ENCODE results near the gene TBC1D22B.

The TBC1D22B gene

GRCh38 chr6:37257634-37258404 is at the start of gene TBC1D22B, which contains the start of gene TMEM217:
Gene TBC1D22B, plus strand, starts transcription at chr6:37257772. Its CDS starts 146 bp downstream, at chr6:37257918.
Gene TMEM217, minus strand, starts transcription at chr6:37258144. Its CDS starts 39,114 bp downstream, at chr6:37219030.
- DNase-seq = peak; percentile 91 to 99 (median 98)
- intact Hi-C loops (cut with DNase I) = no loop called here

GRCh38 chr6:37207903-37208456 is 49.6 kb upstream of the TBC1D22B start:
- intact Hi-C loops (cut with DNase I) = no loop called here
- DNase-seq = peak; percentile 38 to 85 (median 74)

- intact Hi-C loops (cut with DNase I) = no loop called here
- no peak for DNase-seq
Observed at GRCh38 chr6:37208793-37209192, 48.8 kb upstream of the TBC1D22B start.

DNA sequence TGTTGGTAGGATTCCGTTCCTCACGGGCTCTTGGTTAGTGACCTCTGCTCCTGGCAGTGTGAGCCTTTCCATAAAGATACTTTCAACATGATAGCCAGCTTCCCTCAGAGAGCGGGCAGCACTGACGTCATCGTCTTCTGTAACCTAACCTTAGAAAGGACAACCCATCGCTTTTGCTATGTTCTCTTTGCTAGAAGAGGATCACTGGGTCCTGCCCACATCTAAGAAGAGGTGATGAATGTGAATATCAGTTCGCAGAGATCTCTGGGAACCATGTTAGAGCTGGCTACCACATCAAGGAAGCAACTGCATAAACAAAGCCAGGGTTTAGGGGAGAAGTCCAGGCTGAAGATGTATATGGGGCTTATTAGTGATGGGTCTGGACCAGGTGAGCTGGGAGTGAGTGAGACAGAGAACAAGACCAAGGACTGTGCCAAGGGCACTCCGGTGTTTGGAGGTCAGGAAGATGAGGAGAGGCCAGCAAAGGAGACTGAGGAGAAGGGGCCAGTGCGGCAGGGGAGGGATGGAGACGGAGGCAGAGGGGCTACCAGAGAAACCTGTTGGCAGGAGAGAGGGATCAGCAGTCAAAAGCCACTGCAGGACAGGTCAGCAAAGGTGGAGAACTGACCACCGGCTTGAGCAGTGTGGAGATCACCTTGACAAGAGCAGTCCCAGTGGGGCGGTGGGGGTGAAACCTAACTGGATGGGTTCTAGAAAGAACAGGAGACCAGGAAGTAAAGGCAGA is 47.9 kb upstream of the TBC1D22B start:
- intact Hi-C loops (cut with DNase I) = loop anchor here (5.0 kb wide), 1 partner anchor 157 kb away; no protein-coding TSS in a partner anchor
- no peak for DNase-seq

GRCh38 chr6:37210313-37210968 is 47.1 kb upstream of the TBC1D22B start:
- DNase-seq = peak in 40 of 42 donors; percentile 14 to 94 (median 76)
- intact Hi-C loops (cut with DNase I) = loop anchor here (5.0 kb wide), 1 partner anchor 158 kb away; no protein-coding TSS in a partner anchor

DNA sequence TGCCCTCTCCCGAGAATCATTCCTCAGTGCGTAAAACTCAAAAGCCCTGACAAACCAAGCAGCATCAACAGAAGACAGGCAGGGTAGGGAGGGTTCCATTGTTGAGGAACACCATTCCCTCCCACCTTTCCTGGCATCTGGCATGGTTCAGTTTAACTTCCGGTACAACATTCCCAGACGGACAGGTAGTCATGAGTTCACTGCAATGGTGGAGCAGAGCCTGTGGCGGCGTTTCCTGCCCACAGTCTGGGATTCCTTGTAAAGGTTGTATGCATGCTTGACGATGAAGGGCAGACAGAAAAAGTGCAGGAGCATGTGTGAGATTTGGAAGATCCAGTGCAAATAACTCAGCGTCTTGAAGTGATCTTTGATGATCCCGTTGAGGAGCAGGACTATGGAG is 45.3 kb upstream of the TBC1D22B start:
- DNase-seq = no peak
- intact Hi-C loops (cut with DNase I) = loop anchor here (5.0 kb wide), 1 partner anchor 160 kb away; no protein-coding TSS in a partner anchor

DNA sequence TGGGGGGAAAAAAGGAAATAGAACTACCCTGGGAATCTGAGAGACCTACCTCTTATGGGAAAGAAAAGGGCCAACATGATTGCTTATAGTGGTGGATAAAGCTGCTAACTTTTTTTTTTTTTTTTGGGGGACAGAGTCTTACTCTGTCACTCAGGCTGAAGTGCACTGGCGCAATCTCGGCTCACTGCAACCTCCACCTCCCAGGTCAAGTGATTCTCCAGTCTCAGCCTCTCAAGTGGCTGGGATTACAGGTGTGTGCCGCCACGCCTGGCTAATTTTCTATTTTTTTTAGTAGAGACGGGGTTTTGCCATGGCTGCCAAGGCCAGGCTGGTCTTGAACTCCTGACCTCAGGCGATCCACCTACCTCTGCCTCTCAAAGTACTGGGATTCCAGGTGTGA is 39.5 kb upstream of the TBC1D22B start:
- intact Hi-C loops (cut with DNase I) = no loop called here

DNA sequence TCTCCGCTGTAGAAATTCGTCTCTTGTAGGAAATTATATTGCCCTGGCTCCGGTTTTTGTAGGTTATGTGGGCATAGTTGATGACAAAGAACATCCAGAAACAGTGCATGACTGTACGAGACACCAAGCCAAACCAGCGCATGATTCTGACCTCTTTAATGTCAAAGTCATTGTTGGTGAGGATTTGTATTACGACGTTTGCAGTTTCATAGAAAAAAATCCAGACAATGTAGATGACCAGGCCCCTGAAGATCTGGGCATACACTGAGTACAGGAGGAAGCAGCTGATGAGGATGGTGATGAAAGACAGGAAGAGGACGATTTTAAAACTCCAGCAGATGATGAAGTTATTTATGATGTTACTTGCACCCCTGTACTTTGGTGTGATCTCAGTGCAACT is 39.1 kb upstream of the TBC1D22B start:
- no peak for DNase-seq
- intact Hi-C loops (cut with DNase I) = no loop called here

More for the DNA sequence above, 39.5 kb upstream of the TBC1D22B start:
- no peak for DNase-seq

- DNase-seq = no peak
- intact Hi-C loops (cut with DNase I) = no loop called here
Observed at GRCh38 chr6:37221585-37222124, 35.9 kb upstream of the TBC1D22B start.

GRCh38 chr6:37222125-37222967 is 35.2 kb upstream of the TBC1D22B start:
- intact Hi-C loops (cut with DNase I) = no loop called here
- peak; percentile 5 to 76 (median 52) for DNase-seq

DNA sequence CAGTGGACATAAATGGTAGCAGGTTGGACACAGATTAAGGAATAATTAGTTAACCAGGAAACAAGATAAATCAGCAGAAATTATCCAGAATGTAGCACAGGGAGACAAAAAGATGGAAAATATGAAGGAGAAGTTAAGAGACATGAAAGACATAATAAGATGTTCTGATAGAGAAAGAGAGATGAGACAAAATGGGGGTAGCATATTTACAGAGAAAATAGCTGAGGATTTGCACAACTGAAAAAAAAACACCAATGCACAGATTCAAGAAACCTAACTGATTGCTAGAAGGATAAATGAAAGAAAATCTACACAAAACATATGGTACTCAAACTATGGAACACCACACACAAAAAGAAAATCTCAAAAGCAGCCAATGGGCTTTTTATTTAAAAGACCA is 34.6 kb upstream of the TBC1D22B start:
- intact Hi-C loops (cut with DNase I) = no loop called here
- no peak for DNase-seq

DNA sequence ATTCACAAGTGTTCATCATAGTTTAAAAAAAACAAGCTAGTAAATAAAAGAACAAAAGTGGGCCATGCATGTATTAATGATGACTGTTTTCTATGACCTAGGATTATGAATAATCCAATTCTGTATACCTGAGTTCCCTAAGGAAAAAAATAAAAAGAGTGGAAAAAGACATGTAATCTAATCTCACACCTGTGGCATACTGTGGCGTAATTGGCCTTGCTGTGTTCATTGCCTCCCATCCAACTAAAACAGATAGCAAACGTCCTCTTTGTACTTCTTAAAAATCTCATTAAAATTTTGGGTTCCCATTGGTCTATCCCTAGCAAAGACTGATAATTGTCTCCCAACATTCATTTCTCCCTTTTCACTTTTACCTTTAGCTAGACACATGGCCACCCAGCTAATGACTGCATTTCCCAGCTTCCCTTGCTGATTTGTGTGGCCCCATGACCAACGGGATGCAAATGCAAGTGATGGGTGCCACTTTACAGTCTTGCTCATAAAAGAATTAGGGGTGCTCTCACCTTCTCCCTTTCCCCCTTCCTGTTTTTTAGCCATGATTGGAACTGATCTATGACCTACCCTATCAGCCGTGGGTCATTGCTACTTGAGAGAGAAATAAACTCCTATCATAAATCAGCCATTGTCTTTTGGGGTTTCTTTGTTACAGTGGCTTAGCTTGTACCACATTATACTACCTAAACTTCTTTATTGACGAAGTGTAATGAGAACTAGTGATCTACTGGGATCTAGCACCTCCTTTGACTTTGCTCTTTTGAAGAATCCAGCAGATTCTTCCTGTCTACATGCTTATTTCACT is 32.0 kb upstream of the TBC1D22B start:
- intact Hi-C loops (cut with DNase I) = no loop called here
- no peak for DNase-seq

- no peak for DNase-seq
Observed at GRCh38 chr6:37230104-37230503, 27.5 kb upstream of the TBC1D22B start.

GRCh38 chr6:37232430-37233017 is 25.0 kb upstream of the TBC1D22B start:
- intact Hi-C loops (cut with DNase I) = no loop called here
- DNase-seq = no peak

More at GRCh38 chr6:37230104-37230503, 27.5 kb upstream of the TBC1D22B start:
- intact Hi-C loops (cut with DNase I) = no loop called here

- DNase-seq = no peak
- intact Hi-C loops (cut with DNase I) = no loop called here
Observed at GRCh38 chr6:37233541-37233940, 24.0 kb upstream of the TBC1D22B start.

DNA sequence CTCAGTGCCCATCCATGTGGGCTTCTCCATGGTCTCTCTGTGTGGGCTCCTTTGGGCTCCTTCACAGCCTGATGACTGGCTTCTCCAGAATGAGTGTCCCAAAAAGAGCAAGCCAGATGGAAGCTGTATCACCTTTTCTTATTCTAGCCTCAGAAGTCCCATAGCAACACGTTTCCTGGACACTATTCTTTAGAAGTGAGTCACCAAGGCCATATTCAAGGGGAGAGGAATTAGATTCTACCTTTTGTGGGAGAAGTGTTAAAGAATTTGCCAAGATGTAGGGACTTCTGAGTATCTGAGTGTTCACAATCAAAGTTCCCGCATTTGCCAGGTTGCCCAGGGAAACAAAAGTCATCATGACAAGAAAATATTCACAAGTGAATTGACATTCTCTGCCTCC is 20.7 kb upstream of the TBC1D22B start:
- DNase-seq = no peak
- intact Hi-C loops (cut with DNase I) = no loop called here

GRCh38 chr6:37237789-37238188 is 19.8 kb upstream of the TBC1D22B start:
- intact Hi-C loops (cut with DNase I) = no loop called here

More at GRCh38 chr6:37237789-37238188, 19.8 kb upstream of the TBC1D22B start:
- no peak for DNase-seq
